Neutrophil (primary cell): ENCODE results near the gene MCC.

ENCODE experiments used
- H3K27ac ChIP-seq: fragments of 200-600 bp; sonication (generic); 2 replicates; pipeline ENCODE4 v1.5.1; 2016; ENCODE audit warnings: mild to moderate bottlenecking, moderate library complexity
- H3K27me3 ChIP-seq: fragments of 200-600 bp; sonication (generic); 2 replicates; pipeline ENCODE4 v1.6.0; 2016; ENCODE audit warnings: mild to moderate bottlenecking
- H3K36me3 ChIP-seq: fragments of 200-600 bp; sonication (generic); 2 replicates; pipeline ENCODE4 v1.5.1; 2017
- H3K4me1 ChIP-seq, 2 experiments: fragments of 200-600 bp in 1 of 2; sonication (generic) in 1 of 2; 1 replicate in 1 of 2; 2 replicates in 1 of 2; pipeline versions ENCODE4 v1.5.1 to v1.6.1; 2013 to 2016; ENCODE audit warnings: low read depth in 1 of 2, low read length in 1 of 2, mild to moderate bottlenecking in 1 of 2, moderate library complexity in 1 of 2; ENCODE audit not compliant: control insufficient read depth in 1 of 2, insufficient read depth in 1 of 2
- H3K4me3 ChIP-seq, 2 experiments: fragments of 200-600 bp in 1 of 2; sonication (generic) in 1 of 2; 1 replicate in 1 of 2; 2 replicates in 1 of 2; pipeline ENCODE4 v1.5.1; 2013 to 2016; ENCODE audit warnings: low read depth in 1 of 2, low read length in 1 of 2, mild to moderate bottlenecking in 1 of 2, moderate library complexity in 1 of 2
- H3K9me3 ChIP-seq: fragments of 200-600 bp; sonication (generic); 2 replicates; pipeline ENCODE4 v1.5.1; 2016
- CTCF ChIP-seq: fragments of 200-600 bp; sonication (generic); IDR thresholded peaks from 2 replicates; pipeline ENCODE4 v1.5.1; 2016; ENCODE audit warnings: antibody characterized with exemption

Gene MCC

GRCh38 chr5:113280541-113280940, 207.7 kb downstream of the MCC start:
- Histone ChIP-seq H3K36me3 (no peaks in the 10 kb centered on the region), H3K9me3 (no peaks in the 10 kb centered on the region), H3K4me3 (no peak overlapping the region), H3K27me3 (no peaks in the 10 kb centered on the region), H3K27ac (no peak overlapping the region), H3K4me1 (no peaks in the 10 kb centered on the region)
- TF ChIP-seq CTCF, result no peak

GRCh38 chr5:113278976-113279375, 209.3 kb downstream of the MCC start:
- no peaks in the 10 kb centered on the region for H3K9me3 ChIP-seq

GRCh38 chr5:113276493-113276892, 211.8 kb downstream of the MCC start:
- Histone ChIP-seq H3K36me3 (no peaks in the 10 kb centered on the region), H3K27me3 (no peaks in the 10 kb centered on the region), H3K4me1 (no peaks in the 10 kb centered on the region), H3K9me3 (no peaks in the 10 kb centered on the region), H3K4me3 (no peak overlapping the region), H3K27ac (no peak overlapping the region)
- no peak for TF ChIP-seq CTCF

More at GRCh38 chr5:113278976-113279375, 209.3 kb downstream of the MCC start:
- H3K27ac ChIP-seq, result no peak overlapping the region
- no peak for TF ChIP-seq CTCF
- no peaks in the 10 kb centered on the region for H3K4me1 ChIP-seq
- no peaks in the 10 kb centered on the region for H3K27me3 ChIP-seq
- H3K4me3 ChIP-seq, result no peak overlapping the region
- H3K36me3 ChIP-seq, result no peaks in the 10 kb centered on the region

- no peaks in the 10 kb centered on the region for H3K36me3 ChIP-seq
- H3K27ac ChIP-seq, result no peak overlapping the region
- no peaks in the 10 kb centered on the region for H3K9me3 ChIP-seq
- H3K4me1 ChIP-seq, result no peaks in the 10 kb centered on the region
- no peak for TF ChIP-seq CTCF
- no peaks in the 10 kb centered on the region for H3K27me3 ChIP-seq
- no peak overlapping the region for H3K4me3 ChIP-seq
Observed at GRCh38 chr5:113276001-113276400, 212.3 kb downstream of the MCC start.

- no peak overlapping the region for H3K4me3 ChIP-seq
- TF ChIP-seq CTCF, result no peak
- H3K36me3 ChIP-seq, result no peaks in the 10 kb centered on the region
- H3K27ac ChIP-seq, result no peak overlapping the region
- H3K4me1 ChIP-seq, result no peaks in the 10 kb centered on the region
- H3K27me3 ChIP-seq, result no peaks in the 10 kb centered on the region
- no peaks in the 10 kb centered on the region for H3K9me3 ChIP-seq
Observed at GRCh38 chr5:113274836-113275414, 213.3 kb downstream of the MCC start.

- no peaks in the 10 kb centered on the region for H3K4me1 ChIP-seq
- no peaks in the 10 kb centered on the region for H3K9me3 ChIP-seq
- TF ChIP-seq CTCF, result no peak
- H3K36me3 ChIP-seq, result no peaks in the 10 kb centered on the region
- no peak overlapping the region for H3K27ac ChIP-seq
- no peaks in the 10 kb centered on the region for H3K27me3 ChIP-seq
- H3K4me3 ChIP-seq, result no peak overlapping the region
Observed at GRCh38 chr5:113273948-113274347, 214.3 kb downstream of the MCC start.
